ENCODE results near the gene TMCC3. TPM values are rescaled to one million over a fixed set of nuclear protein-coding genes. Genes with fewer than 3 reads are reported as not detected.

Gene TMCC3
- total RNA-seq, 2 experiments from 2014 or later = 5.7 to 9.4 TPM

- no peaks in the 10 kb centered on the region for H3K79me2 ChIP-seq (ENCODE audit: insufficient read depth, low read depth, low read length)
- H3K9me3 ChIP-seq (ENCODE audit: low read length) = no peaks in the 10 kb centered on the region
- H3K9me2 ChIP-seq (ENCODE audit: insufficient read depth, low read length) = no peaks in the 10 kb centered on the region
- H3K4me1 ChIP-seq (ENCODE audit: insufficient read depth, low read length, poor library complexity, severe bottlenecking) = peaks cover 12% of the 10 kb centered on the region
- no peak for DNase-seq (ENCODE audit: low spot score)
- POLR2A ChIA-PET = interaction anchor here (0.6 kb wide), 1 partner anchor 11 kb away, joined by 3 read pairs; no protein-coding TSS in a partner anchor
- H3K4me2 ChIP-seq (ENCODE audit: low read length) = no peak overlapping the region
- H3K27ac ChIP-seq (ENCODE audit: low read depth, low read length, poor library complexity, severe bottlenecking) = no peak overlapping the region
- TF ChIP-seq CTCF (conservative IDR thresholded peaks at IDR 0.05; ENCODE audit: low read length) (no peak), EZH2phosphoT487 (IDR thresholded peaks at IDR 0.05; ENCODE audit: borderline replicate concordance, low read depth, low read length) (no peak)
- H4K20me1 ChIP-seq (ENCODE audit: insufficient read depth, low read length) = no peaks in the 10 kb centered on the region
- intact Hi-C loops (cut with micrococcal nuclease; ENCODE audit: unreplicated experiment) = no loop called here
- no peaks in the 10 kb centered on the region for H3K36me3 ChIP-seq (ENCODE audit: insufficient read depth, low read length)
- no TSS peak for BruUV-seq (replicated peaks)
- no peak overlapping the region for H3K4me3 ChIP-seq (ENCODE audit: low read depth, low read length, poor library complexity, severe bottlenecking)
- CTCF ChIA-PET (ENCODE audit: unreplicated experiment) = no interaction called here
- no peak overlapping the region for H2AFZ ChIP-seq (ENCODE audit: low read length)
Observed at GRCh38 chr12:94586589-94587259, 63.6 kb downstream of the TMCC3 start.

- Histone ChIP-seq H3K27ac (ENCODE audit: low read depth, low read length, poor library complexity, severe bottlenecking) (no peak overlapping the region), H4K20me1 (ENCODE audit: insufficient read depth, low read length) (no peaks in the 10 kb centered on the region), H3K4me2 (ENCODE audit: low read length) (no peak overlapping the region), H3K4me3 (ENCODE audit: low read depth, low read length, poor library complexity, severe bottlenecking) (no peak overlapping the region), H3K9me3 (ENCODE audit: low read length) (no peaks in the 10 kb centered on the region), H3K79me2 (ENCODE audit: insufficient read depth, low read depth, low read length) (no peaks in the 10 kb centered on the region), H3K9me2 (ENCODE audit: insufficient read depth, low read length) (no peaks in the 10 kb centered on the region), H3K36me3 (ENCODE audit: insufficient read depth, low read length) (no peaks in the 10 kb centered on the region), H3K4me1 (ENCODE audit: insufficient read depth, low read length, poor library complexity, severe bottlenecking) (peaks cover 12% of the 10 kb centered on the region), H2AFZ (ENCODE audit: low read length) (no peak overlapping the region)
- no TSS peak for BruUV-seq (replicated peaks)
- CTCF ChIA-PET (ENCODE audit: unreplicated experiment) = no interaction called here
- POLR2A ChIA-PET = interaction anchor here (0.6 kb wide), 1 partner anchor 12 kb away, joined by 3 read pairs; no protein-coding TSS in a partner anchor
- no peak for TF ChIP-seq CTCF (conservative IDR thresholded peaks at IDR 0.05; ENCODE audit: low read length)
- no peak for TF ChIP-seq EZH2phosphoT487 (IDR thresholded peaks at IDR 0.05; ENCODE audit: borderline replicate concordance, low read depth, low read length)
- DNase-seq (ENCODE audit: low spot score) = peak; percentile 18
- intact Hi-C loops (cut with micrococcal nuclease; ENCODE audit: unreplicated experiment) = no loop called here
Observed at GRCh38 chr12:94585626-94586025, 64.7 kb downstream of the TMCC3 start.

GRCh38 chr12:94584377-94584776 is 66.0 kb downstream of the TMCC3 start:
- H3K9me3 ChIP-seq (ENCODE audit: low read length) = no peaks in the 10 kb centered on the region
- H3K79me2 ChIP-seq (ENCODE audit: insufficient read depth, low read depth, low read length) = no peaks in the 10 kb centered on the region
- H3K4me2 ChIP-seq (ENCODE audit: low read length) = no peak overlapping the region
- no peaks in the 10 kb centered on the region for H3K9me2 ChIP-seq (ENCODE audit: insufficient read depth, low read length)
- no peak for DNase-seq (ENCODE audit: low spot score)
- H3K4me3 ChIP-seq (ENCODE audit: low read depth, low read length, poor library complexity, severe bottlenecking) = no peak overlapping the region
- POLR2A ChIA-PET = interaction anchor here (1.3 kb wide), 1 partner anchor 9 kb away, joined by 4 read pairs; no protein-coding TSS in a partner anchor
- H3K4me1 ChIP-seq (ENCODE audit: insufficient read depth, low read length, poor library complexity, severe bottlenecking) = peaks cover 12% of the 10 kb centered on the region
- H3K36me3 ChIP-seq (ENCODE audit: insufficient read depth, low read length) = no peaks in the 10 kb centered on the region
- H3K27ac ChIP-seq (ENCODE audit: low read depth, low read length, poor library complexity, severe bottlenecking) = no peak overlapping the region
- intact Hi-C loops (cut with micrococcal nuclease; ENCODE audit: unreplicated experiment) = no loop called here
- CTCF ChIA-PET (ENCODE audit: unreplicated experiment) = no interaction called here
- TF ChIP-seq CTCF (conservative IDR thresholded peaks at IDR 0.05; ENCODE audit: low read length) (no peak), EZH2phosphoT487 (IDR thresholded peaks at IDR 0.05; ENCODE audit: borderline replicate concordance, low read depth, low read length) (no peak)
- no peak overlapping the region for H2AFZ ChIP-seq (ENCODE audit: low read length)
- no peaks in the 10 kb centered on the region for H4K20me1 ChIP-seq (ENCODE audit: insufficient read depth, low read length)
- BruUV-seq (replicated peaks) = no TSS peak

Measured in OCI-LY7 (cell line).